Measurements from ENCODE around the gene STAG1.
A peak's percentile ranks its signal among the peaks of the same experiment; 100 is the strongest.

Gene STAG1

GRCh38 chr3:136787349-136787748 is 35.2 kb upstream of the STAG1 start:
- Mint-ChIP-seq H3K27me3 (ENCODE audit: low read depth) (peaks cover 7% of the 10 kb centered on the region), H3K36me3 (ENCODE audit: low read depth) (no peaks in the 10 kb centered on the region), H3K27ac (peak overlapping the region; percentile 42 to 89 (median 77)), H3K4me1 (peaks cover 47% of the 10 kb centered on the region), H3K9me3 (peaks cover 2% of the 10 kb centered on the region), H3K4me3 (peak overlapping the region in 1 of 3 experiments; percentile 9)
- TF ChIP-seq CTCF (IDR thresholded peaks at IDR 0.05; ENCODE audit: unreplicated experiment in 3 of 3) = no peak

GRCh38 chr3:136783708-136784191 is 31.6 kb upstream of the STAG1 start:
- H3K4me3 Mint-ChIP-seq = no peak overlapping the region
- H3K36me3 Mint-ChIP-seq (ENCODE audit: low read depth) = no peaks in the 10 kb centered on the region
- TF ChIP-seq CTCF (IDR thresholded peaks at IDR 0.05; ENCODE audit: unreplicated experiment in 3 of 3) = no peak
- no peak overlapping the region for H3K27ac Mint-ChIP-seq
- H3K9me3 Mint-ChIP-seq = peaks cover 2% of the 10 kb centered on the region
- H3K27me3 Mint-ChIP-seq (ENCODE audit: low read depth) = no peaks in the 10 kb centered on the region
- H3K4me1 Mint-ChIP-seq = peaks cover 32% of the 10 kb centered on the region

- no peaks in the 10 kb centered on the region for H3K27me3 Mint-ChIP-seq (ENCODE audit: low read depth)
- H3K27ac Mint-ChIP-seq = no peak overlapping the region
- TF ChIP-seq CTCF (IDR thresholded peaks at IDR 0.05; ENCODE audit: unreplicated experiment in 3 of 3) = no peak
- no peak overlapping the region for H3K4me3 Mint-ChIP-seq
- H3K36me3 Mint-ChIP-seq (ENCODE audit: low read depth) = no peaks in the 10 kb centered on the region
- peaks cover 2% of the 10 kb centered on the region for H3K9me3 Mint-ChIP-seq
- H3K4me1 Mint-ChIP-seq = peaks cover 16% of the 10 kb centered on the region
Observed at GRCh38 chr3:136780741-136781140, 28.6 kb upstream of the STAG1 start.

GRCh38 chr3:136778865-136779264 is 26.7 kb upstream of the STAG1 start:
- H3K4me3 Mint-ChIP-seq = no peak overlapping the region
- peaks cover 4% of the 10 kb centered on the region for H3K4me1 Mint-ChIP-seq
- TF ChIP-seq CTCF (IDR thresholded peaks at IDR 0.05; ENCODE audit: unreplicated experiment in 3 of 3) = no peak
- H3K36me3 Mint-ChIP-seq (ENCODE audit: low read depth) = no peaks in the 10 kb centered on the region
- H3K27ac Mint-ChIP-seq = no peak overlapping the region
- H3K27me3 Mint-ChIP-seq (ENCODE audit: low read depth) = no peaks in the 10 kb centered on the region
- peaks cover 2% of the 10 kb centered on the region for H3K9me3 Mint-ChIP-seq

- Mint-ChIP-seq H3K27me3 (ENCODE audit: low read depth) (no peaks in the 10 kb centered on the region), H3K4me3 (no peak overlapping the region), H3K36me3 (ENCODE audit: low read depth) (no peaks in the 10 kb centered on the region), H3K4me1 (no peaks in the 10 kb centered on the region), H3K27ac (no peak overlapping the region), H3K9me3 (no peaks in the 10 kb centered on the region)
- no peak for TF ChIP-seq CTCF (IDR thresholded peaks at IDR 0.05; ENCODE audit: unreplicated experiment in 3 of 3)
Observed at GRCh38 chr3:136772709-136773108, 20.5 kb upstream of the STAG1 start.
